SIG-M5 treated with dmso at 0.1 percent for 504 hours (cell line): ENCODE measurements around the gene USP10.
"Not testable (repeated sequence)": the region's sequence is repeated elsewhere in the genome, so short reads cannot be mapped to it uniquely, and the experiment has no call there.

Experiments
- DNase-seq: peaks from one replicate; lab custom pipeline; 2025; ENCODE audit not compliant: unreplicated experiment; lab: John Stamatoyannopoulos, UW

USP10 gene

DNA sequence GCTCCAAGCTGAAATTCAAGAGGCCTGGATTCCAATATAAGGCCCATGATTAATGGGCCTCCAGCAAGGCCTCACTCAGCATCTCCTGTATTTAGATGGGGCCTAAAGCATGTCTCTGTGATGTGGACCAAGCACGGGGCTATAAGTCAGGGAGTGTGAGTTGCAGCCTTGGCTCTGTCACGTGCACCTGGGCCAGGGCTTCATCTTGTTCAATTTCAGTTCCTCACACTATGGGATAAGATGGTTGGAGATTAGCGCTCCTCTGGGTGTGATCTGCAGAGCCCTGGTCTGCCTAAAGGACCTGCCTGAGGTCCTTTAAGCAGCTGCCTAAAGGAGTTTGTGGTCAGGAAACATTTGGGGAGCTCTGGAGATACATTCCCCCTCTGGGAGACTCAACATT lies 26.2 kb upstream of the USP10 start:
- peak; percentile 77 for DNase-seq

GRCh38 chr16:84675423-84675822 lies 24.4 kb upstream of the USP10 start:
- no peak for DNase-seq

DNA sequence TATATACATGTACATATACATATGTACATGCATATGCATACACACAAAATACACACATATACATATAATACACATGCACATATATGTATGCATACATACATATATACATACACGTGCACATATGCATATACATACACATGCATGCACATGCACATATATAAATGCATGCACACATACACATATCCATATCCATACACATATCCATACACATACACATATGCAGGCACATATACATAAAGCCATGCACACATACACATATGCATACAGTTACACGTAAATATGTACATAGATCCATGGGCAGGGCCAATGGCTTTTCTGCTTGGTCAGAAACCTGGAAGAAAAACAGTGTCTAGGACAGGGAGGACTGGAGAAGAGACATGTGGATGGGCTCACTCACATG lies 23.9 kb upstream of the USP10 start:
- DNase-seq = no peak

DNA sequence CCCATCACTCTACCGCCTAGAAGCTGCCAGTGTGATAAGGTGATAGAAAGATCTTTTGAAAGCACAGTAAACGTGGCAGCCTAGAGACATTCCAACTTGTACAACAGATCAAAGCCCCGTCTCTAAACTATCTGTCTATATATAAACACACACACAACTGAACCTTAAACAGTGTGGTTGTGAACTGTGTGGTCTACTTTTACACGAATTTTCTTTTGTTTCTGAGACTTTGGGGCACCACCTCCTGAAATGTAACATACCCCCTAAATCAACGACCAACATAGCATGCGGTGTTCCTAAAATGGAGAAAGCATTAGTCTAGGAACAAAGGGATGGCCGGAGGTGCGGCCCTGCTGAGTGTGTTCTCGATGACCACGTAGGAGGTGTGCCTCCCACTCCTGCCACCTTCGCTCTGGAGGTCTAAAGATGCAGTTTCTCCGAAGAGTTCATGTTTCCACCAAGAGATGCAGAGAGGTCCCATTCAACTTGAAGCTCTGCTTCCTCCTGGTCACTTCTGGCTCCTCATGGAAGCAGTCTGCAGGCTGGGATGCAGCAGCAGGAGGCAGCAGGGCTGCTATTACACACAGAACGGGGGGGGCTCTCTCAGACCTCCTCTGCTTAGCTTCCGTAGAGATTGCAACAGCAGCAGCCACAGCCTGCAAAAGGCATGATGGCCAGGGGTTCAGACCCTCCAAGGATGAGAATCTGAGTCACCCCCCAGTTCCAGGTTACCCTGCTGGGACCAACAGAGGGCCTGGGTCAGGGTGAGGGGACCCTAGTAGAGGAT lies 22.6 kb upstream of the USP10 start:
- no peak for DNase-seq

- no peak for DNase-seq
These were observed 22.0 kb upstream of the USP10 start for GRCh38 chr16:84677849-84678248.

- no peak for DNase-seq
These were observed 21.3 kb upstream of the USP10 start for GRCh38 chr16:84678541-84678940.

GRCh38 chr16:84680165-84680842 lies 19.5 kb upstream of the USP10 start:
- DNase-seq = no peak

DNA sequence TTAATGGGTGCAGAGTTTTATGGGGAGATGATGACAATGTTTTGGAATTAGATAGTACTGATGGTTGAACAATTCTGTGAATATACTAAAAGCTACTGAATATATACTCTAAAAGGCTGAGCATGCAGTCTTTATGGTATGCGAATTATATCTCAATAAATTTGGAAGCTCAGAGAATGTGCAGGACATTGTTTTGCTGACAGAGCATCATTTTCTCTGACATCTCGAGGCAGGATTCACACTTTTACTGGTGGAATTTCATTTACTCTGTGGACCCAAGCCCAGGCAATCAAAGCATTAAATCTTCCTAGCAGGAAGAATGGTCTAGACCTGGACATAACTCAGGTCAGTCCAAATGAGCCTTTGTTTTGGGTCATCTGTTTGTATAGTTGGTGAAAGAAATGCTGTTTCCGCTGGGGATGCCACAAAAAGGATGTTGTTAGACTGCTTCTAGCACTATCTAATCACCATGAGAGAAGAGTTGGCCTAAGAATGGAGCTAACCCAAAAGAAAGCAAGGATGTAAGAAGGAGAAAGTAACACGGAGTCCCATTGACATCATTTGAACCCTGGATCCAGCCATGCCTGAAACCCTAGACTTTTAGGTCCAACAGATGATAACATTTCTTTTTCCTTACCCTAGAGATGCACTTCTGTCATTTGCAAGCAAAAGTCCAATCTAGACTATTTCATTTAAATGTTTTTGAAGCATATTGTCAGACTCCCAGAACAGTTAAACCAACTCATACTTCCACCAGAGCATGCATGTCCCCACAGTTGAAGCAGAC lies 18.8 kb upstream of the USP10 start:
- no peak for DNase-seq

- DNase-seq = no peak
These were observed 15.9 kb upstream of the USP10 start for GRCh38 chr16:84683691-84684591.

- DNase-seq = no peak
These were observed 15.2 kb upstream of the USP10 start for GRCh38 chr16:84684592-84684965.

DNA sequence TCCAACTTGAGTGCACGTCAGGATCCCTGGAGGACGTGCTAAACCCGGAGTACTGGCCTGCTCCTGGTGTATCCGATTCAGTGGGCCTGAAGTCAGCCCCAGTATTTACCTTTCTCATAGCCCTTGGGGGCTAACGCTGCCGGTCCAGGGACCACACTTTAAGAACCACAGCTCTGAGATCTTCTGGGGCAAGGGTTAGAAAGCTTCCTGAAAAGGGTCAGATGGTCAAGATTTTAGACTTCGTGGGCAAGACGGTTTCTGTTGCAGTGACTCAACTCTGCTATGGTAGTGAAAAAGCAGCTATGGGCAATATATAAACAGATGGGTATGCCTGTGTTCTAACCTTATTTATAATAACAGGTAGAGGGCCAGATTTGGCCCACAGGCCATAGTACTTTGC lies 14.6 kb upstream of the USP10 start:
- DNase-seq = no peak

DNA sequence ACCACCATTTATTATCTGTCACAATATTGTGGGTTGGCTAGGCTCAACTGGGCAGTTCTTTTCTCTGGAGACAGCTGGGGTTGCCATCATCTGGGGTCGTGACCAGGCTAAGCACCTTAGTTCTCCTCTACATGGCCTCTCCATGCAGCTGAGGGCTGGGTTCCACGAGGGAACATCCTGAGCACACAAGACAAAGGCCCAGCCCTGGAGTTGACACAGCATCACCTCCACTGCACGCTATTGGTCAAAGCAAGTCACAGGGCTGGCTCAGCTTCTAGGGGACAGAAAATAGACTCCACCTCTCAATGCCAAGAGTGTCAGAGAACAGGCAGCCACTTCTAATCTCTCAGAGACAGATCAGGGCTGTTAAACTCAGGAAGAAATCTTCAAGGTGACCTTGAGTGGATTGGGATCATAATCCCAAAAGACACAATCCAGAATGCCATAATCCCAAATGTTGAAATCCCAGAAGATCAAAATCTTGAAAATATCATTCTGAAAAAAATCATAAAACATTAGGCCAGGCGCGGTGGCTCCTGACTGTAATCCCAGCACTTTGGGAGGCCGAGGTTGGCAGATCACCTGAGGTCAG lies 13.0 kb upstream of the USP10 start:
- no peak for DNase-seq

GRCh38 chr16:84687715-84688114 lies 12.1 kb upstream of the USP10 start:
- peak; percentile 73 for DNase-seq

- not testable (repeated sequence) for DNase-seq
These were observed 11.6 kb upstream of the USP10 start for GRCh38 chr16:84688163-84688562.

DNA sequence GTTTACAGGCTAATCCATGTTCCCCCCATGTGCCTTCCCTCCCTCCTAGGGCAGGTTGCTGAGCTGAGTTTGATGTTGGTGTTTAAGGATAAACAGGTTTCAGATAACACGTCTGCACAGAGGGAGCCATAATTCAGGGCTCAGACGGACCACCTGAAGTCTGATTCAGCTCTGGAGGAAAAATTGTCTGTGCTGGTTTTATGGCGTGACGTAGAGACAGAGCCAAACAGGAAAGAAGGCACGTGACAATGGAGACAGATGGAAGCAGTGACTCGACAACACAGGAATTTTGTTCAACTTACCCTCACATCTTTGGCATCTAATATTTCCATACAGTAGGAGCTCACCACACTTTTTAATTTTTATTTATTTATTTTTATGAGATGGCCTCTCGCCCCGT lies 10.7 kb upstream of the USP10 start:
- DNase-seq = no peak

DNA sequence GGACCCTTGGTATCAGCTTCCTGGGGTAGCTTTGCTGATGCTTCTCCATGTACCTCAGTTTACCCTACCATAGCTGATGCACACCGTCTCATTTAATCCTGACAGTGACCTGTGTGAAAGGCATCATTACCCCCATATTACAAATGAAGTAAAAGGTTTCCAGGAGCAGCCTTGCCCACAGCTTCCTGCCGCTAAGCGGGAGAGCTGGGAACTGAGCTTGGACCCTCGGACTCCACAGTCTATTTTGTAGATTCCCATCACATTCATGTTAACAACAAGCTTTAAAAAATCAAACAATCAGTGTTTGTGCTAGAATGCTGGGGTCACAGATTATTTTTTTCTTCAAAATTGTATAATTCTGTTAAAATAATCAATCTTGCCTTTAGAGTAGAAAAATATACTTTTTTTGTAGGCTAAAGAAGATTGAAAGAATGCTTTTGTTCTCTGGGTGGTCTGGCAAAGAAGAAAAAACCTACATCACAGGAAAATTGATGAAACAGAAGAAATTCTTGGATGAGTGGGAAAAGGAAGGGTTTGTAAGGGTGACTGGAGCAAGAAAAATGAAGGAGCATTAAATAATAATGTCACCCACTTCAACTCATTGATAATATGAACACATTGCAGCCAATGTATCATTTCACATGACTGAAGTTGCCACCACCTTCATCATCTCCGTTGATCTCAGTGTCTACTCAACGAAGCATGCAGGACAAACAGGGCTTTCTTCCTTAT lies 9.5 kb upstream of the USP10 start:
- DNase-seq = no peak

DNA sequence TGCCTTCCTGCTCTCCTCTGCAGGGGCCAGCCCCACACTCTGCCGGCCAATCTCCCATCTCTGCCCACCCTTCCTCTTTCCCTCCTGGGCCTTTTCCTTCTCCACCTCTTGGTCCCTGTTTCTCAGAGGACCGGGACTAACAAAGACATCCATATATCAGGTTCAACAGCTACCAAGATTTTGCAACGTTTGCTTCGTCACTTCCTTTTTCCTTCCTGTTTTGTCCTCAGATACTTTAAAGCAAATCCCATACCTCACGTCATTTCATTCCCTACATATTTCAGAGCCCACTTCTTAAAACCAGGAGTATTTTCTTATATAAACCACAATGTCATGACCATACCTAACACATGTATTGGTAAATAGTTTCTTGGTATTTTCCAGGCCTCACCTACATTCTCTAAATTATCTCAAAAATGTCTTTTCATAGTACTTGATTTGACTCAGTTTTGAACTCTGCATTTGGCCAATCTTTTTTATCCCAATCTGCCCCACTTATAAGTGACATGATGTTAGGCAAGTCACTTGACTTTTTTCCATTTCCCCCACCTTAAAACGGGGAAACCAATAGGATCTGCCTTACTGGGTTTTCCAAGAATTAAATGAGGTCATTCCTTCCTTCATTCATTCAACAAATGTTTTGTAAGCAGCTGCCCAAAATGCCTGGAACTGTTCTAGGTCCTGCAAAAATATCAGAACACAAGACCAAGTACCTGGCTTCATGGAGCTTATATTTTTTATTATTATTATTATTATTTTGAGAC lies 7.2 kb upstream of the USP10 start:
- peak; percentile 40 for DNase-seq

- not testable (repeated sequence) for DNase-seq
These were observed 5.9 kb upstream of the USP10 start for GRCh38 chr16:84693869-84694268.

DNA sequence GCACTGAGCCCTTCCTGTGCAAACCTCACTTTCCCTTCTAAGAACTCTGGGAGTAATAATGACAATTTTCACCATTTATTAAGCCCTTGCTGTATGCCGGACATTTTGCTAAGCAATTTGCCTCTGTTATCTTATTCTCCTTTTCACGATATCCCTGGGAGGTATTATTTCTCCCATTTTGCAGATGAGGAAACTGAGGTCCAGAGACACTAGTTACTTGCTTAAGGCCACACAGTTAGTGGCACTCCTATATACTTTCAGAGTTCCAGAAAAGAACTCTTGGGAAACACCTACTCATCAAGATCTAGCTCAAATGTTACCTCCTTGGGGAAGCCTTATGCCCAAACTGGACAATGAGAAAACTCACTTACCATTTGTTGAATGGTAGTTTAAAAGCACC lies 4.8 kb upstream of the USP10 start:
- no peak for DNase-seq
